Measurements from ENCODE around the gene CTNND2.

The CTNND2 gene

DNA sequence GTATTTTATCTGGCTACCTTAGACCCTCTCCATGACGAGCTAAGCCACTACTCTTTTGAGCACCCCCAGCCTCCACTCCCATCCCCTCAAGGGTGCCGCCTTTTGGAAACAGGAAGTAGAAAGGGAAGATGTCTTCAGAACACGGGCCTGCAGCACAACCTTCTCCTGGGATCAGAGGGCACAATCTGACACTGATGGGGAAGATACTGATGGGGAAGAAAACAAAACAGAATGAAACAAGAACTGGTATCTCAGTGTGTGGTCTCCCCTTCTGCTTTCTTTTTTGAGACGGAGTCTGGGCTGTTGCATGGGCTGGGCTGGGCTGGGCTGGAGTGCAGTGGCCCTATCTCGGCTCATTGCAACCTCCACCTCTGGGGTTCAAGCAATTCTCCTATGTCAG, 603.5 kb downstream of the CTNND2 start:
- no peak for DNase-seq

DNA sequence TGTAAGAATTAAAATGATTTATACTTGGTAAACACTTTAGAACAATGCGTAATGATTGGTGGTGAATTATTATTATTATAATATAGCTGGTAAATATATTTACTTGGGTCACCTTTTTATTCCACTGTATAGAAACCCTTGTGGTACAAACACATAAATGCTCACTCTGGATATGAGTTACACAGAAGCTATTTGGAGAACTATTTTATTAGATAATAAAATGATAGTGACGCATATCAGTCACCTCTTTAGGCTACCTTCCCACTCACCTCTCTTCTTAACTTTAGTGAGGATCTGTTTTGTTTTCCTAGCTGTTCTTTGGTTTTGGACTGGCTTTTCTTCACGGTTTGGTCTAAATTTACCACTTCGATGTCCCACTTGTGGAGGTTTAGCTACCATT, 605.4 kb downstream of the CTNND2 start:
- no peak for DNase-seq

DNA sequence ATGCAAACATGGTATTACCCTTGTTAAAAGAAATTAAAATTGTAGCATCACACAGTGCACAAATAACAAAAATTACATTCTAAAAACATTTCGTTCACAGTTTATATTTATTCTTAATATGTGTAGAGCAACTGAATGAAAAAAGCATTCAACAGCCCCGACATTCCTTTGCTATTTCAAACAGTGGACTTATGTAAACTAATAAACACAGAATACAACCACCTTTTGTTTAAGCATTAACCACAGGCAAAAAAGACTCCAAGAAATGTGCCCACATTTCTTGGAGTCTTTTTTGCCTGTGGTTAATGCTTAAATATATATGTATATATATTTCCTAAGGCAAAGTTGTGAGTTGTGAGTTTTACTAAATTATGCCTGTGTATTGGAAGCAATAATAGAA, 610.7 kb downstream of the CTNND2 start:
- DNase-seq, result no peak

DNA sequence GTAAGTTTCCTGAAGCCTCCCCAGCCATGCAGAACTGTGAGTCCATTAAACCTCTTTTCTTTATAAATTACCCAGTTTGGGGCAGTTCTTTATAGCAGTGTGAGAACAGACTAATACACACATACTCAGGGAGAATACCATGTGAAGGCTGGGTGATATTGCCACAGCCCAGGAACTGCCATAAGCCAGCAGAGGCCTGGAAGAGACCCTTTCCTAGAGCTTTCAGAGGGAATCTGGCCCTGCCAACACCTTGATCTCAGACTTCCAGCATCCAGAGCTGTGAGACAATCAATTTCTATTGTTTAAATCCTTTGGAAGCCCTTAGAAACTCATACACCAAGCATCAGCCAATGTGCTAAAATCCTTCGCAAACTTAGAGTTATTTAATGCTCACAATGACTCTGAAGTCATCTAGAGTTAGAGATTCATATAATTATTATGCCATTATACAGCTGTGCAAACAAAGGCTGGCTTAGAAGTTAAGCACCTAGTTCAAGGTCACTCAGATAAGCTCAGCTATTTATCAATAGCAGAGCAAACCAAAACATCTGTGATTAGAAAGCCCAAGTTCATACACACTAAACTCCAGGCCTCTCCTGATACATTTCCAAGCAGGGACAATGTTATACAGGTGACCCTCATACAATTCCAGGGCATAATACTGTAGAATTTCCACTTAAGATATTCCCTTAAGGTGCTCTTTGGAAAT, 611.4 kb downstream of the CTNND2 start:
- DNase-seq, result no peak

DNA sequence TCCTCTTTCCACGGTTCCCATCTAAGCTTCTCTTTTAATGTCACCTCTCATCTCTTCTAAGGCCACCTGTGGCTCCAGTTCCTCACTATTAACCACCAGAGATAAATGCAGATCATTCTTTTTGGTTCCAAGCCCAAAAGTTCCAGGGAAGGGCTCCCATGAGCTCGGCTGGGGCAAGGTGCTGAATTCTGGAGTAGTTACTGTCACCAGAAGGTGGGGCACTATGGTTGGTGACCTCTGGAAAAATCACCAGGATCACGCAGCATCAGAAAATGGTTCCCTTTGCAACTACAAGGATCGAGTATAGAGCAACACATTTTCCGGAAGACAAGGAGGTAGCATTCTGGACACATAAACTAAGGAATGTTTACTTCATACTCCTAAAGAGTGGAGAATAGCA, 614.5 kb downstream of the CTNND2 start:
- DNase-seq, result no peak

DNA sequence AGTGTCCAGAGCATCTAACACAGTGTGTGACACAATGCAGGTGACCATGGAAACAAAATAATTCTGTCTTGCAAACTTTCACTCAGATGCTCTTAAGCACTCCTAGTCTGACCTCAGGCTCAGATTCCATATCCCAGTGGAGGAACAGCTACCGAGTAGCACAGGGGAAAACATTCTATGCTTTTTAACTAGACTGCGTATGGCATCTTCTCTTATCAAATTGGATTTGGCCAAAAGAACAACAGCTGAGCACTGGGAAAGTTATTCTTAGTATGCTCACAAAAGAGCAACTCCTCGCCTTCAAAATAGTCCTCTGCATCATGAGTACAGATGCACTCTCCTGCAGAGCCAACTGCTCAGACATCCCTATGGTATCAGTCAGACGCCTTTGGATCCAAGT, 615.0 kb downstream of the CTNND2 start:
- no peak for DNase-seq

DNA sequence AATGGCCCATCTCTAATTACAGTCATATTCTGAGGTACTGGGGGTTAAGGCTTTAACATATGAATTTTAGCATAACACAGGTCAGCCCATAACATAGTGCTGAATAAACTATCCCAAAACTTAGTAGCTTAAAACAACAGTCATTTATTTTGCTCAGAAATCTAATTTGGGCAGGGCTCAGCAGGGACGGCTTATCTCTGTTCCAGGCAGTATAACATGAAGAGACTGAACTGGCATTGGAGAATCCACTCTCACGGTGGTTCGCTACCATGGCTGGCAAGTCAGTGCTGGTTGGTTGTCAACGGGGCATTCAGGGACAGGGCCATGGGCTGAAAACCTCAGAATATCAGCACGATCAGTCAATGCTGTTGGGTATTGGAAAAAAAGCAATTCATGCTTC, 622.4 kb downstream of the CTNND2 start:
- no peak for DNase-seq

DNA sequence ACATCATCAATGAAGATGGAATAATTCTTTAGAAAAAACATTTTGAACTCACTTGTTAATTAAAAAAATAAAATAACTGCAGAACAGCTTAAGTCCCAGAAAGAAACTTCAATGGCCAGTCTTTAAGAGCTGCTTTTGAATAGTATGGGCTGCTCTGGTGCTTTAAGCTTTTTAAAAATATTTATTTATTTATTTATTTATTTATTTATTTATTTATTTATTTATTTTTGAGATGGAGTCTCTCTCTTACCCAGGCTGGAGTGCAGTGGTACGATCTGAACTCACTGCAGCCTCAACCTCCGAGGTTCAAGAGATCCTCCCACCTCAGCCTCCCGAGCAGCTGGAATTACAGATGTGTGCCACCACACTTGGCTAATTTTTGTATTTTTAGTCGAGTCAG, 626.9 kb downstream of the CTNND2 start:
- no peak for DNase-seq

DNA sequence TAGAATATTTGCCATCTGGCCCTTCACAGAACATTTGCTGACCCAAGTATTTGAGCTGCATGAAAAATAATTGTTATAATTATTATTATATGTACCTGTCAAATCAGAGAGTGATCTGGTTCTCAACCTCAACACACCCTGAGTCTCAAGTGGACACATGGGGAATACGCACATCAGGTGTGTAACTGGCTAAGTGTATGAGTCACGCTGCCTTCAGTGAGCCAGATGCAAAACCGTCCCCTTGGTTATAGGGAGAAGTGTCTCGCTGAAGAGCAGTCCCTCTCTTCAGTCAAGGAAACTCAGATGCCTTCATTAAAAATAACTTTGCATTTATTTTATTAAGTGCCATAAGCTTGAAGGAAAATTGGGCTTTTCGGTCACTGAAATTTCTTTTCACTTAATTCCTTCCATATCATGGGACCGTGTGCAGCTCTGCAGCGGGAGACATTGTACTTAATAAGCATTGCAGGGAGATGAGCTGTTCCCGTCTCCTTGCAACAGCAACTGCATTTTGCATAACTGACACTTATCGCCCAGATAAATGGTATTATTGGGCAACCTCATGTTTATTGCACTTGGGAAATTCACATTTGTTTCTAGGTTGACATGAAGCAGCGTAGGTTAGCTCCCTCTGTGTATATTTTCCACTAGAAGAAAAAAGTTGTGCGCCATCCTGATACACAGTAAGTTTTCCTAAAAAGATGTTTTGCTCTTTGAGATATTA, 630.9 kb downstream of the CTNND2 start:
- DNase-seq, result no peak

DNA sequence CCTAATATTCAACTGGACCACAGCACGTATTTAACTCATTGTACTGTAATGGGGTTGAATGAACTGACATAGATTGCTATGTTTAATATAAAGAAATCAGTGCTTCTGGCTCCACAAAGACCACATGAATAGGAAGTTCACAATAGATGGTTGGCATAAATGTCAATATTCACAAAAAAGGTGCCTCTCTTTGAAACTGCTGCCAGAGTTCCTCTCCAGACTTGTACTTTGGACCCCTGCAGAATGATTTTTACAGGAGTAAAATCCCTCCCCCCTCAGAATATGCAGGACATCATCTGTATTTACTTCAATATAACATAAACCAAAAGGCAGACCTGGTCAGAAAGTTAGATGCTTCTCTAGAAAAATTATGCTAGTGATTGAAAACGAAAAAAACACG, 634.7 kb downstream of the CTNND2 start:
- DNase-seq, result no peak

DNA sequence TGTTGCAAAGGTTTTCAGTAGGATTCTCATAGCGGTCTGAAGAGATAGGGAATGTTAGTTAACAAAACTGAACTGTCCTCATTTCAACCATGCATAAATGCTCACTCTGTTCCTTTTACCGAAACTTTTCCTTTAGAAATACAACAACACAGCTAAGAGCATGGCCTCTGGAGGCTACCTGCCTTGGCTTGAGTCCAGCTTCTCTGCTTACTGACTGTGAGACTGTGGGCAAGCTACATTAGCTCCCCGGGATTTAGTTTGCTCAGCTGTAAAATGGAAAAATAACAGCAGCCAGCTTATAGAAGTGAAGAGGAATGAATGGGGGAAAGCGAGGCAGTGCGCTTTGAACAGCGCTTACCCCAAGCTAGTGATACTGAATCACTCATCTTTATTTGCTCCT, 635.4 kb downstream of the CTNND2 start:
- peak; percentile 55 for DNase-seq

DNA sequence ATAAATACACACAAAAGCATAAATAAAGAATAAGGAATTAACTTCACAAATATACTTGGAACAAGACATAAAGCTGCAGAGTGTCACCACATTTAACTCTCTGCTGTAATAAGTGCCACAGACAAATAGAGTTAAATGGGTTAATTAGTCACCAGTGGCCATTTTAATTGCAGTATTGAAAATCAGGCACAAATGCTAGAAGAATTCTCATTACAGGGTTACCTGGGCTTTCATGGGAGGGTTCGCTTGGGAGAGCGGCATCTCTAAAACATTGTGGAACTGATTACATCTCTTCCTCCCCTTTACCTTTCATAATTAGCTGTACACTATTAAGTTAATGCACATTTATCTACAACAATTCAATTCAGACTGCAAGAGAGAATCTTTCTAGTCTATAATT, 637.9 kb downstream of the CTNND2 start:
- no peak for DNase-seq

DNA sequence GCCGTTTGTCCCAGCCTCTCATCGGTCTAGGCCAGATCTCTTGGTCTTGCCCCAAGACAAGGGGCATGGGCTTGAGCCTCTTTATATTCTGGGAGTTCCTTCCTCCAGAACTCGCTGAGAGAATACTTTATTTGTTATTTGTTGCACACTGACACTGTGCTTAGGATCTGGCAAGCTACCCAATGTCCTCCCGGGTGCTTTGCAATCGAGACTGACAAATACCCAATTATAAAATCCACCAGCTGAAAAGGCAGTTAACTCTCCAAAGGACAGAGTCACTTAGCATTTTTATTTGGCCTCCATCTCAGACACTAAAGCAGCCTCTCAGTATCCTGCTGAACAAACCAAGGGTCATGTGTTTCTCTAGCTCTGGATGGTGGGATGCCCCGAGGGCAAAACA, 643.0 kb downstream of the CTNND2 start:
- DNase-seq, result no peak

DNA sequence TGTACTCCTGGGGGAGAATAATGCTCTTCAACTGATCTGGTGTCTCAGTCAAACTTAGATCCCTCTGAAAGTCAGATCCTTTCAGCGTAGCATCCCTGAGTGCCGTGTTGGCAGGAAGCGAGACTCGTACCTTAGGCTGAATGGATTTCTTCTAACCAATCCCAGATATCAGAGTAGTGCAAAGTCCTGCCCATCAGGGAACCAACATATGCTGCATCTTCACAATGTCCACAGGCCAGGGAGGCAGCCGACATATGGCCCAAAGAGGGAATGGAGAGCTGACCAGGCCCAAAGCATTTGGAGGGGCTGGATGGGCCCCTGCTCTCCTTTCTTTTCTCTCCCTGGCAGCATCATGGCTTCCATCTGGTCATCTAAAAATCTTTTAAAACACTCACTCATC, 646.2 kb downstream of the CTNND2 start:
- no peak for DNase-seq

DNA sequence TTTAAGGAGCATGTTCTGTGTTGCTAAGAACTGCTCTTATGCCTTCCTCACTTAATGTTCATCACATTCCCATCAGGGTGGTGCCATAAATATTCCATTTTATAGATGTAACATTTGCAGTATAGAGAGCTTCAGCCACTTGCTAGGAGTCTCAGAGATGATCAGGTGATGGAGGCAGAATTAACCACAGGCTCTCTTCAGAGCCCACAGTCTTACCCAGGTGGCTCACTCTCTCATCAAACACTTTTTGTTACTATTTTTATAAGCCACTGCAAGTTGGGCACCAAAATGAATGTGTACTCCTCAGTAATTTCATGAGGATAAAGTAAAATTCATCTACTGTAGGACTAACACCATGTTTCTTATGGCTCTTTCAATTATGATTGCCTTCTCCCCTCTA, 651.7 kb downstream of the CTNND2 start:
- DNase-seq, result no peak

DNA sequence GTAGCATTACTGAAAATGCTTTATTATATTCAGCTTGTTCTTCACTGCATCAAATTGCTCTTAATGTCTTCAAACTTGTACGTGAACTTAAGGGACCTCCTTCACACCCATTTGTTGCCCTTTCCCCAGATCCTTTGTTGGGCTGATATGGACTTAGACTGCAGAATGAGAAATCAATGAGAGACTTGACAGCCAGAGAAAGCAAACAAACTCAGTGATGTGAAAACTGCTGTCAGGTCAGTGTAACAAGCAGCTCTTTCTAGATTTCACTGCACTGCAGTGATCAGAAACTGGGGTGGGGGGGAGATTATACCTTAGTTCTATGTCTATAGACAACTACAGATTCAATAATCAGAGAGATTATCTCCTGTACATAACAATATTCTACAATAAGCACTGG, 652.2 kb downstream of the CTNND2 start:
- DNase-seq, result no peak

DNA sequence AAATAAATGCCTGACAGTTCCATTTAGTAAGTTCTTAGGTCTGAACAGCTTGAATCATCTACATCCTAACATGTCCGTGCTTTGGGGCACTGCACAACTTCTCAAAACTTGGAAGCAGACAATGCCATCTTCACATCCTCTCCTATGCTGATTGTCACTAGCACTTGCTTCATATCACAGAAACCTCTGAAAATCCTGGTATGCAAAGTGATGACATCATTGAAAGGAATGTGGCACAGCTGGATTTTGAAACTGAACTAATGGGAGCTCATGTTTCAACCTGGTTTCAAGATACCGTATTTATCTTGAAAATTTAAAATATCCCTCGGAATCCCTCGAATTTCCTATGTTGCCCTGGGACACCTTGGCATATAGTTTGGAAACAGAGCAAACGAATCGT, 653.0 kb downstream of the CTNND2 start:
- DNase-seq, result no peak

DNA sequence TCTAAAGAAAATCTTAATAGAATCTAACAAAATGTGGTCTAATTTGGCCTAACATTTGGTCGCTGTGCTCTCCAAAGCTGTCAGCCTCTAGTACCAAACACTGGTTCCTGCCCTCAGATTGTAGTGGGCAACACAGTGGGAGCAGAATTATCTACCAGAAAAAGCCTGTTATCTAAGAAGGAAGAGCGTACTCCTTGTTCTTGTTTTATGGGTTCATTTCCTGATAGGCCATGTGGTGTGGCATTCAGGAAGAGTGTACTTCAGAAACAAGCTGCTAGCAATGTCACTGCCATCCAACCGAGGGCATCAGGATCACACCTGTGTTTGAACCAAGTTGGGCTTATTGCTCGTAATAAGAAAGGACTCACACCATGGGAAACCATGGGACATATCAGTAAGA, 655.3 kb downstream of the CTNND2 start:
- no peak for DNase-seq

DNA sequence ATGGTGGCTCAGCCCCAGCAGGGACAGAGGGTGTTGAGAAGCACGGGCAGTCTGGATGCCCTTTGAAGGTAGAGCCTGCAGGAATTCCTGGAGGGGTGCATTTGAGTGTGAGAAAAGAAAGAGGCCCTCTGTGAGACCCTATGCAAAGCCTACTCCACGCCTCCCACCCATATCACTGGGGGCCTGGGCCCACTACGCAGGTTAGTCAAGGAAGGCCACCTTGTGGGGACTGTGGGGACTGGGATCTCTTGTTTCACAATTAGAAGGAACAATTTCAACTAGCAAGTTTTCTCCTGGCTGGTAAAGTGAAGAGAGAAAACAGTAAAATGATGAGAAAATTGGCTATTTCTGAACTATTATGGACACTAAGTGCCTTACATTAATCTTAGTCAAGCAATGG, 657.0 kb downstream of the CTNND2 start:
- DNase-seq, result no peak

DNA sequence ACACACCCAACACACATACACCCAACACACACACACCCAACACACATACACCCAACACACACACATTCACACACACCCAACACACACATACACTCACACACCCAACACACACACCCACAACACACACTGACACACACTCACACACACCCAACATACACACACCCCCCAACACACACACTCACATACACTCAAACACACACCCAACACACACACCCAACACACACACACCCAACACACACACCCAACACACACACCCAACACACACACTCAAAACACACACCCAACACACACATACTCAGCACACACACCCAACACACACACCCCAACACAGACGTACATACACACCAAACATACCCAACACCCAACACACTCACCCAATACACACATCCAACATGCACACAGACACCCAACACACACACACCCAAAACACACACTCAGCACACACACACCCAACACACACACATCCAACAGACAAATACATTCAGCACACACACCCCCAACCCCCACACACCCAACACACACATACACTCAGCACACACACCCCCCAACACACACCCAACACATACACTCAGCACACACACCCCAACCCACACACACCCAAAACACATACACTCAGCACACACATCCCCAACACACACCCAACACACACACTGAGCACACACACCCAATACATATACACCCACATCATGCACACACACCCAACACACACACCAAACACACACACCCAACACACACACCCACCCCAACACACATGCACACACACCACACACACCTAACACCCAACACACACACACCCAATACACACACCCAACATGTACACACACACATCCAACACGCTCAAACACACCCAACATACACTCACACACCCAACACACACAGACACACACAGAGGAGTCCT, 663.7 kb downstream of the CTNND2 start:
- DNase-seq, result no peak

DNA sequence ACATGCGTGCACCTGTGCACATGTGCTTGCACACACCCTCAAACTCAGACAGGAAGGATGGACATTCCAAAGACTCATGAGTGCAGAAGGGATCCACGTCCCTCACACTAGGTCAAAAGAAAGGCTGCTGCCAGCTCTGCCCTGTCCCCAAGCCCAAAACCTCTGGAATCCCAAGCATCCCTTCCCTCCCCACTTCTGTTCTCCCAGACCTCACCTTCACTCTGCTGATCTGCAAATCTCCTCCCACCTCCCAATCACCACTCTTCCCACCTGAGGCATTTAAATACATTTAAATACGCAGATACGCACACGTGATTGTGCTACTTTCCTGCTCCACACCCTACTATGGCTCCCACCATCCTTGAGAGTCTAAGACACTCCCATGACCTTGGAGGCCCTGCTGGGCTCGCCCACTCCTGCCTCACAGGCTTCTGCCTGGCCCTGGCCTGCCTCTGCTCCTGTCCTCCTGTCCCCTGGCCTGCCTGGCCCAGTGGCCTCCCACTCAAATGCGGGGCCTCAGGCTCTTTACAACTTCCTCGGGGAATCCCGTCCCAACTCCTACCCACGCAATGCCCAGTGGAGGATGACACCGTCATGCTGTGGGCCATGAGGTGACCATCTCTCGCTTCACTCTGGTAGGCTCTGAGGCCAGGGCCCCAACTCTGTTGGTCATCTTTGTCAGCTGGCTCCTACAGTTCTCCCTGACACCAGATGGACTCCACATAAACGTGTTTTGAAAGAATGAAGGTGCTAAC, 664.8 kb downstream of the CTNND2 start:
- DNase-seq, result no peak

DNA sequence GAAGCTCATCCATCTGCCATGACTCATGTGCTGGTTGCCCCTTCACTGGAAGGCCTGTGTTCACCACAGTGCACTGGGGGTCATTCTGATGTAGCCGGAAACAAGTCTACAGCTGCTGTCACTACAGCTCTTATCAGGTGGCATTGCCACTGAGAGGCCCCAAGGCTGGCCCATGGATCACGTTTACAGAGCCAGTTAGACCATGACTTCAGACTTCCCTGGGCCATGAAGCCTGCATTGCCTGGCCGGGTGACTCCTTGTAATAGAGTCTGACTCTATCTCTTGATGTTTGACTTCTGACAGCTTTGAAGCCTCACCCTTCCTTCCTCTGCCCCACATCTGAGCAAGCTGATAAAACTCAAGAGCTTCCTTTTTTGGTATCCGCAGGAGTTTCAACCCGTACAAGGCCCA, 669.7 kb downstream of the CTNND2 start:
- no peak for DNase-seq

DNA sequence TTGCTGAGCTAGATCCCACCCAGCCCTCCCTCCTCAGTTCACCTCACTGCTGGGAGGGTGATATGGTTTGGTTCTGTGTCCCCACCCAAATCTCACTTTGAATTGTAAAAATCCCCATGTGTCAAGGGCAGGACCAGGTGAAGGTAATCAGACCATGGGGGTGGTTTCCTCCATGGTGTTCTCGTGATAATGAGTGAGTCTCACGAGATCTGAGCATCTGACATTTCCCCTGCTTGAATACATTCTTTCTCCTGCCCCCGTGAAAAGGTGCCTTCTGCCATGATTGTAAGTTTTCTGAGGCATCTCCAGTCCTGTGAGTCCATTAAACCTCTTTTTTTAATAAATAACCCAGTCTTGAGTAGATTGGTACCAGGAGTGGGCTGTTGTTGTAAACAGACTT, 673.4 kb downstream of the CTNND2 start:
- no peak for DNase-seq

All from NCI-H2171 (cell line).